ENCODE results near the gene SH2D3C. TPM values are rescaled to one million over a fixed set of nuclear protein-coding genes. Genes with fewer than 3 reads are reported as not detected.

Gene SH2D3C
- total RNA-seq, 1 donor from 2014 or later: 18.3 TPM

- intact Hi-C loops (cut with micrococcal nuclease): loop anchor here (10.0 kb wide), 1 partner anchor 136 kb away; no protein-coding TSS in a partner anchor
- no peak for DNase-seq
- ATAC-seq: no peak
Observed at GRCh38 chr9:127730799-127731410, 47.6 kb downstream of the SH2D3C start.

GRCh38 chr9:127730262-127730661 is 48.2 kb downstream of the SH2D3C start:
- intact Hi-C loops (cut with micrococcal nuclease): loop anchor here (10.0 kb wide), 1 partner anchor 135 kb away; no protein-coding TSS in a partner anchor
- no peak for ATAC-seq
- no peak for DNase-seq

DNA sequence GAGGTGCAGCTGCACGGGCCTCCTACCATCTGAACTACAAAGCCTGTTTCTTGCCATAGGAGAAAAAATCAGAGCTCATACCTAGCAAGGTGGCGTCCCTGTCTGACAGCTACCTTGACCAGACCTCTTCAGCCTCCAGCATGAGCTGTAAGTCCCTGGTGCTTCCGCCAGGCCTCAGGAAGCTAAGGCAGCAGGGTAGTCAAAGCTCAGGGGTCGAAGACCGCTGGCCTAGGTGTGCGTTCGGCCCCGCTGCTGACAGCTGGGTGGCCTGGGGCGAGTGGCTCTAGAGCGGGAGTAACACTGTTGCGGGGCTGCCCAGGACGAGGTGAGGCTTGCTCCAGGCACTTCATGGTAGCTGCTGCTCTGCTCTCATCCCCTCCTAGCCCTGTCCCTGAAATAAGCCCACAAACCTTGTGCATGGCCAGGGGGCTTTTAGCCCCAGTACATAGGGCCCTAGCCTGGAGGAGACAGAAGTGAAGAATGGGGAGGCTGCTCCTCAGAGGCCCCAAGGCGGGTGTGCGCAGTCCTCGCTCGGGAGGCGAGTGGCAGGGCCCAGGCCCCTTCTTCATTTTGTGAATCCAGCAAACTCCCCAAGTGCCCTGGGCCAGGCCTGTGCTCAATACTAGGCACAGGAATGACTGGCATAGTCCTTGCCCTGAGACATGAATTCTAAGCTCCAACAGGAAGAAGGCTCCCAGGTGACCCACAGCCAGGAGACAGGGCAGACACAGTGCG is 48.8 kb downstream of the SH2D3C start:
- intact Hi-C loops (cut with micrococcal nuclease): loop anchor here (10.0 kb wide), 1 partner anchor 135 kb away; no protein-coding TSS in a partner anchor
- ATAC-seq (no peak), DNase-seq (no peak)

DNA sequence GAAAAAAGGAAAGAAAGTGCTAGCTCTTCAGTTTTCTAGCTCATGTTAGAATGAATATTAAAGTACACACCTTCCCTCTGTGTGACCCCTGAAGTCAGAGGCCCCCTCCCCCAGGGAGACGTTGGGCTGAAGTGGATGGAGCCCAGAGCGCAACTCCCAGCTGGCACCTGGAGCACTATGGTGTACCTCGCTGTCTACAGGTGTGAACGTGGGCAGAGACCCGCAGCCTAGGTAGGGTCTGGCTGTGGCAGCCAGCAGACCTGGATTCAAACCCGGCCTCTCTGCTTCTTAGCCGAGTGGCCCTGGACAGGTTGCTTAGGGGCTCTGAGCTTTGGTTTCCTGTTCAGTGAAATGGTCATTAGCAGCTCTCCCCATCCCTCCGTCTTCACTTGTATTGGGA is 49.7 kb downstream of the SH2D3C start:
- ATAC-seq (no peak), DNase-seq (no peak)
- intact Hi-C loops (cut with micrococcal nuclease): no loop called here

DNA sequence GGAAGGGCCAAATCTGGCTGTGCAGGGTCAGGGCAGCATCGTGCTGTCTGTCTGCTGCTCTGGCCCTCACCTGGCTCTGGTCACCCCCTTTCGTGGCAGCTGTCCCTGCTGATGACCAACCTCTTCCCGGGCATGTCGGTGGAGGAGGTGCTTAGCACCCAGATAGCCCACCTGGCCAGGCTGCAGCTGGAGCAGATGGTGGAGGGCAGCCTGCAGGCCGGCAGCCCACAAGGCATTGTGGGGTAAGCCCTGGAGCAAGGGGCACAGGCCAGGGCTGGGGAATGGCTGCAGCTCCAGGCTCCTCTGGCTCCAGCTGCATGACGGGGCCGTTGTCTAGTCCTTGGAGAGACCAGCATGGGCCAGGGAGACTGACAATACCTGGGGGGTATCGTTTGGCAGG is 51.6 kb downstream of the SH2D3C start:
- no peak for ATAC-seq
- DNase-seq: no peak
- intact Hi-C loops (cut with micrococcal nuclease): no loop called here

GRCh38 chr9:127724012-127724411 is 54.5 kb downstream of the SH2D3C start:
- DNase-seq (peak; percentile 73), ATAC-seq (peak; percentile 57)
- intact Hi-C loops (cut with micrococcal nuclease): no loop called here

DNA sequence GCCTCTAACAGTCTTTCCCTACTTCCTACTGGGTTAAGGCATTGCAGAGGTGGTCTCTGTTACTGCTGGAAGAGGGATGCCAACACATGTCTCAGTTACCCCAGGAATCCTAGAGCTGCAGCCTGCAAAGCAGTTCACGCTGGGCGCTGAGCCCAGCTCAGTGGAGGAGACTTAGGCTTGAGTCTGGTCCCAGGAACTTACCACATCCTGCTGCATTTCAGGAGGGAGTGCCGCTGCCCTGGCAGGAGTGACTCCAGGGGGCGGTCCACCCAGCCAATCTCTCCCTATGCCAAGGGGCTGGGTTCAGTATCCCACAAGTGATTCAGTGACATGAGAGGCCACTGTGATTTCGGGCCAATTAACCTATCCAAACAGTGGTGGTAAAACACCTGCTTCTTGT is 55.0 kb downstream of the SH2D3C start:
- ATAC-seq: no peak
- no peak for DNase-seq
- intact Hi-C loops (cut with micrococcal nuclease): no loop called here

GRCh38 chr9:127723013-127723412 is 55.5 kb downstream of the SH2D3C start:
- ATAC-seq: no peak
- intact Hi-C loops (cut with micrococcal nuclease): no loop called here
- DNase-seq: no peak

GRCh38 chr9:127722055-127722745 is 56.3 kb downstream of the SH2D3C start:
- ATAC-seq (no peak), DNase-seq (no peak)
- intact Hi-C loops (cut with micrococcal nuclease): no loop called here

DNA sequence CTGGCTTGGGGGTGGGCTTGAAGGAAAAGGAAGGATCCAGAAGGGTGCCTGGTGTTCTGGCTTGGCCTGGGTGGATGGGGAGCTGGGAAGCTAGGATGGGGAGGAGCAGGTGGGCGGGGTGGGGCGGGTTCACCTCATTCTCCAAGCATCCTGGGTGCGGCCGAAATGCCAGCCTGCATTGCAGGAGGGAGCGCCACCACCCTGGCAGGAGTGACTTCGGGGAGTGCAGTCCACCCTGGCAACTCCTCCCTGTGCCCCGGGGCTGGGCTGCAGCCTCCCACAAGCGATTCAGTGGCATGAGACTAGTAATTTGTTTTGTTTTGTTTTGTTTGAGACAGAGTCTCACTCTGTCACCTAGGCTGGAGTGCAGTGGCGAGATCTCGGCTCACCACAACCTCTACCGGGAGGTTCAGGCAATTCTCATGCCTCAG is 57.1 kb downstream of the SH2D3C start:
- DNase-seq: no peak
- no peak for ATAC-seq
- intact Hi-C loops (cut with micrococcal nuclease): no loop called here

- no peak for ATAC-seq
- no peak for DNase-seq
- intact Hi-C loops (cut with micrococcal nuclease): no loop called here
Observed at GRCh38 chr9:127720865-127721227, 57.6 kb downstream of the SH2D3C start.

DNA sequence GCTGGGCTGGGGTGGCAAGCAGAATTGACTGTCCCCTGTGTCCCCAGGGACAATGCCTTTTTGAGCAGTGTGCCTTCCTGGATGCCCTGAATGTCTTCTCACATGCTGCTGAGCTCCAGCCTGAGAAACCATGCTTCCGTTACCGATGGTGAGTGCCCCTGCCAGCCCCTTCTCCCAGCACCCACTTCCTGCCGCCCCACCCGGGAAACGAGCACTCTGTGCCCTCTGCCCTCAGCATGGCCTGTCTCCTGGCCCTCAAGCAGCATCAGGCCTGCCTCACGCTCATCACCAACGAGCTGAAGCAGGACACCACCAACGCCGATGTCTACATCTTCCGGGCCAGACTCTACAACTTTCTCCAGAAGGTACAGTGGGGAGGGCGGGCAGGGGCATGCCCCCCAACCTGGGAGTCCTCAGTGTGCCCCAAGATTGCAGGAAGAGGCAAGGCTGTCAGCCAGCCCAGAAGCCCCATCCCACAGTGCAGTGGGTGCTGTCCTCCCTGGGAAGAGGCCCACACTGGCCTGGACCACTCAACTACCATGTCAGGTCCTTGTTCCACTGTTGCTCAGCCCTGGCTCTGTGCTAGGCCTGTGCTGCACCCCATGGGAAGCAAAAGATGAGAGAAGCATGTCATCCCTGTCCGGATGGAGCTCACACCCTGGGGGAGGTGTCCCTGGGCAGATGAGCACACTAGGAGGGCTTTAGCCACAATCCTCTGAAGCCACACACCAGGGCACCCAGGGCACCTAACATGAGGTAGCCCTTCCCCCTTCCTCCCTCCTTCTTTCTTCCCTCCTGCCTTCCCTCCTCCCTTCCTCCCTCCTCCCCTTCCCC is 58.2 kb downstream of the SH2D3C start:
- intact Hi-C loops (cut with micrococcal nuclease): no loop called here
- no peak for ATAC-seq
- no peak for DNase-seq

- no peak for DNase-seq
- intact Hi-C loops (cut with micrococcal nuclease): no loop called here
- ATAC-seq: no peak
Observed at GRCh38 chr9:127717766-127718165, 60.7 kb downstream of the SH2D3C start.

DNA sequence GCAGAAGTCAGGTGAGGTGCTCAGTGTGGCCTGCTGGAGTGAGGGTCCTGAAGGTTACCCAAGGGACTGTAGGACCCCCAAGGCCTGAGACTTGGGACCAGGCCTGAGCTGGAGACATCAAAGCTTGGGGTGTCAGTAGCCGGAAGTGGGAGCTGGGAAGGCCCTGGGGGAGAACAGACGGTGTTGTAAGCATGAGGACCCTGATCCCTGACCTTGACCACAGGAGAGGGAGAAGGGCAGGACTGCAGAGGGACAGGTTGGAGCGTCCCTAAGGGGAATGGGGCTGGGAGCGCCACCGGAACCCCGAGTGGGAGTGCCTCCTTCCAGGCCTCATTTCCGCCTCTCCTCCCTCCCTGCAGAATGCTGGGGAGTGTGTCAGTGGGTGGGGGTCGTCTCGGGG is 62.1 kb downstream of the SH2D3C start:
- DNase-seq (no peak), ATAC-seq (no peak)
- intact Hi-C loops (cut with micrococcal nuclease): no loop called here

DNA sequence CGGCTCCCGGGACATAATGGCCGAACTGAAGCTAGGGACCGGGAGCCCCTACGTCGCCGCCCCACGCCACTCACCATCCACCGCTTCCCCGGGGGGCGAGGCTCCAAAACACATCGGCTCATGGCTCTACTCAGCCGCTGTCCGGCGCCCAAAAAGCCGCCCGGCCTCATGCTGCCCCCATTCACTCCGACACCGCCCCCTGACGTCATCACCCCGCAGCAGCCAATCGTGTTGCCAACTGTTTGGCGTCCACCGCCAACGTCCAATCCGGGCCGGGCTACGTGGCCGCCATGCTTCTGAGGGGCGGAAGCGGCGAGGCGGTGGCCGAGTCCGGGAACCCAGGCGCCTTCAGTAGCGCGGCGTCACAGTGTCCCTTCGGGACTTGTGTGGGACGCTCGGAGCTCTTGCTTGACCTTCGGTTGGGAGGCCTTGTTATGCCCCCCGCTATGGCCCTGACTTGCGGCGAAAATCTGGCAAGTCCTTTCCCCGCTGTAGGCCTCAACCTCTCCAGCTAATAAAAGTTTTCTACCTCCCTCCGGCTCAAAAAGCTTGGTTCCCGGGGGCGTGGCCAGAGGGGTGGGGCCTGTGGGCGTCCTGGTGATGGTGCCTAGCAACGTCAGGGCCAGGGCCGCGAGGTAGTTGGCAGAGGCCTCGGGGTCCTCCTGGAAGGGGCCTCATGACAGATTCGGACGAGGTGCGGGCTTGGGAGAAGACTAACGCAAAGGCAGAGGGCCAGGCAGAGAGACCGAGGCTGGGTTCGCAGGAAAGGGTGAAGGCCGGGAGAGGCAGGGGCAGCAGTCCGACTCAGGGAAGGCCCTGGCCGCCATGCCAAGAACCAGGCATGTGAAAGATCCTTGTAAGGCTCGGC is 62.8 kb downstream of the SH2D3C start, which contains the start of the genes PTRH1 and TTC16:
PTRH1 (minus strand) TSS at position 194 of the 868 bp plus-strand sequence; CDS start at position 170, 24 bp downstream.
TTC16 (plus strand) TSS at position 610 of the 868 bp plus-strand sequence; CDS start at position 677, 67 bp downstream.
- DNase-seq (peak; percentile 98), ATAC-seq (peak; percentile 96)
- intact Hi-C loops (cut with micrococcal nuclease): no loop called here

GRCh38 chr9:127714951-127715469 is 63.5 kb downstream of the SH2D3C start:
- peak; percentile 24 for ATAC-seq
- peak; percentile 53 for DNase-seq
- intact Hi-C loops (cut with micrococcal nuclease): no loop called here

DNA sequence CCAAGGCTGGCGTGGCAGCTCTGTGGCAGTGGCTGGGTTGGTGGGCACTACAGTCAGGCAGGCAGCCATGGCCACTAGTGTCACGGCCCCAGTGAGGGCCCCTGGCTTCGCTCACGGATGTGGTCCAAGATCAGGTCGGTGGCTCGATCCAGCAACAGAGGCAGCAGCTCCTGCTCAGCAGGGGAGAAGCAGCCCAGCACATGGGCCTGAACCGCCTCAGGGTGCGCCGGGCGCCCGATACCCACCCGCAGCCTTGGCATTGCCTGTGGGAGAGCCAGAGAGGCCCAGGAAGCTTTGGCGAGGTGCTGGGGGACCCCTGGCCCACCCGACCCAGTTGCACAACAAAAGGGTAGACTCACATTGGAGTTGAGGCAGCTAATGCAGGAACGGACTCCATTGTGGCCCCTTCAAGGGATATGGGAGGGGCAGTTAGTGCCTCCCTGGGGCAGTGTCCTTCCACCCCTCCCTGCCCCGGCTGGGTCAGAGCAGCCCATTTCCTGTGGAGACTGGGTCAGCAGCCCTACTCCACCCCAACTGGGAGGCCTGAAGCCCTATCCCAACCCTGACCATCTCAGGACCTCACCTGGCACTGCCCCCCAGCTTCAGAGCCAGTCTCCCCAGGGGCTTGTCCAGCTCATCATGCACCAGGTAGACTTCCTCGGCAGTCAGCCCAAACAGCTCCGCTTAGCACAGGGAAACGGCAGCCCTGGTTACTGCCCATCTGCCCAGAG is 64.3 kb downstream of the SH2D3C start:
- no peak for DNase-seq
- intact Hi-C loops (cut with micrococcal nuclease): no loop called here
- no peak for ATAC-seq

Data from left ventricle myocardium superior (tissue), 1 donor.